HG03439 (cell line): ENCODE data around the gene KLRG1.

Source experiments
- ATAC-seq: cut with Tn5 transposase; IDR thresholded peaks from one replicate; pipeline ENCODE4 v1.9.1; 2021; ENCODE audit warnings: mild to moderate bottlenecking, moderate library complexity; ENCODE audit not compliant: unreplicated experiment

KLRG1 gene

GRCh38 chr12:8989413-8989812 lies at the start of gene KLRG1:
KLRG1 (plus strand) TSS chr12:8989546; CDS start chr12:8989636, 90 bp downstream.
- ATAC-seq, result no peak

- no peak for ATAC-seq
Observed at GRCh38 chr12:8941691-8942478, 47.5 kb upstream of the KLRG1 start.

GRCh38 chr12:8943565-8944186 lies 45.7 kb upstream of the KLRG1 start:
- no peak for ATAC-seq

- no peak for ATAC-seq
Observed at GRCh38 chr12:8946733-8947132, 42.6 kb upstream of the KLRG1 start.

- no peak for ATAC-seq
Observed at GRCh38 chr12:8947737-8948136, 41.6 kb upstream of the KLRG1 start.

- no peak for ATAC-seq
Observed at GRCh38 chr12:8948701-8949341, 40.5 kb upstream of the KLRG1 start.

GRCh38 chr12:8949342-8950220 lies 39.8 kb upstream of the KLRG1 start, which contains the start of gene M6PR:
M6PR (minus strand) TSS chr12:8949645; CDS start chr12:8946404, 3,241 bp downstream.
- ATAC-seq, result peak; percentile 88

- no peak for ATAC-seq
Observed at GRCh38 chr12:8950221-8950527, 39.2 kb upstream of the KLRG1 start.

- ATAC-seq, result no peak
Observed at GRCh38 chr12:8950702-8951478, 38.5 kb upstream of the KLRG1 start.

GRCh38 chr12:8951744-8952143 lies 37.6 kb upstream of the KLRG1 start:
- ATAC-seq, result no peak

- ATAC-seq, result no peak
Observed at GRCh38 chr12:8953773-8954402, 35.5 kb upstream of the KLRG1 start.

- ATAC-seq, result no peak
Observed at GRCh38 chr12:8956073-8956472, 33.3 kb upstream of the KLRG1 start.

GRCh38 chr12:8956772-8957171 lies 32.6 kb upstream of the KLRG1 start:
- ATAC-seq, result no peak

- ATAC-seq, result no peak
Observed at GRCh38 chr12:8957561-8957960, 31.8 kb upstream of the KLRG1 start.

GRCh38 chr12:8958066-8958465 lies 31.3 kb upstream of the KLRG1 start:
- ATAC-seq, result no peak

GRCh38 chr12:8960176-8960575 lies 29.2 kb upstream of the KLRG1 start:
- ATAC-seq, result no peak

GRCh38 chr12:8968761-8969160 lies 20.6 kb upstream of the KLRG1 start:
- ATAC-seq, result no peak

- no peak for ATAC-seq
Observed at GRCh38 chr12:8969861-8970411, 19.4 kb upstream of the KLRG1 start.

GRCh38 chr12:8970432-8970831 lies 18.9 kb upstream of the KLRG1 start:
- ATAC-seq, result no peak

- no peak for ATAC-seq
Observed at GRCh38 chr12:8980137-8980536, 9.2 kb upstream of the KLRG1 start.
